Adrenal gland (tissue), 12 donors: Measurements from ENCODE around the gene ABCG1. TPM values are rescaled to one million over a fixed set of nuclear protein-coding genes. Genes with fewer than 3 reads are reported as not detected.

Experiments used
- DNase-seq, 7 donors: peaks; one replicate each; pipeline ENCODE4 v3.0.0-alpha.2; 2019 to 2020
- H3K27ac ChIP-seq, 5 donors: fragments of 200-600 bp; sonication (generic) in 4 of 5; 1 replicate in 3 of 5; 2 replicates in 2 of 5; pipeline versions ENCODE4 v1.5.1 to v1.8.0; 2016 to 2020; ENCODE audit warnings: mild to moderate bottlenecking in 1 of 5
- H3K27me3 ChIP-seq: fragments of 200-600 bp; 2 replicates; pipeline ENCODE4 v1.8.0; 2021
- H3K36me3 ChIP-seq, 2 donors: fragments of 200-600 bp; replicated peaks in 1 of 2; 1 replicate in 1 of 2; 2 replicates in 1 of 2; pipeline versions ENCODE4 v1.5.1 to v1.8.0; 2018 to 2022
- H3K4me1 ChIP-seq, 2 donors: fragments of 200-600 bp; replicated peaks in 1 of 2; 1 replicate in 1 of 2; 2 replicates in 1 of 2; pipeline versions ENCODE4 v1.5.1 to v1.8.0; 2018 to 2021
- H3K4me3 ChIP-seq, 4 donors: fragments of 200-600 bp; sonication (generic) in 3 of 4; one replicate each; pipeline ENCODE4 v1.5.1; 2016 to 2018
- H3K9me3 ChIP-seq, 3 donors: fragments of 200-600 bp; sonication (generic) in 1 of 3; replicated peaks in 1 of 3; 1 replicate in 2 of 3; 2 replicates in 1 of 3; pipeline versions ENCODE4 v1.5.1 to v1.8.0; 2016 to 2021
- CTCF ChIP-seq, 6 experiments: fragments of 450-650 bp in 4 of 6; fragments of 200-600 bp in 2 of 6; sonication (generic) in 1 of 6; IDR thresholded peaks; 1 replicate in 5 of 6; 2 replicates in 1 of 6; pipeline versions ENCODE4 v1.5.1 to v1.8.0; 2016 to 2021; ENCODE audit warnings: antibody characterized with exemption in 6 of 6, mild to moderate bottlenecking in 2 of 6, moderate library complexity in 1 of 6
- POLR2A ChIP-seq, 2 donors: fragments of 450-650 bp; IDR thresholded peaks; one replicate each; pipeline ENCODE4 v1.6.1; 2017; ENCODE audit warnings: antibody characterized with exemption in 2 of 2, mild to moderate bottlenecking in 2 of 2, moderate library complexity in 1 of 2
- WGBS, 4 donors: extraction: QIAGEN DNeasy Blood & Tissue Kit in 2 of 4; methylation state at CpG; one replicate each; pipeline versions ENCODE4 v1.1.5 to v1.1.7; 2013 to 2017; 5-methylcytosine and 5-hydroxymethylcytosine counted together
- intact Hi-C, 2 donors: fragments of 100-400 bp; cut with DNase I; formaldehyde crosslinking; loops; one replicate each; pipeline versions ENCODE4 v1.14.1 to v1.15.0; 2022 to 2023
- polyA plus RNA-seq, 3 donors: library from polyadenylated mRNA; stranded (reverse); fragments of 200-250 nt in 2 of 3; fragments of 350-450 nt in 1 of 3; fragmentation: Illumina TruSeq in 1 of 3; extraction: RNeasy Lipid Tissue Mini Kit (QIAGEN cat#74804) in 1 of 3; gene quantifications; one replicate each; pipeline ENCODE4 v1.2.3, GENCODE V29; 2013 to 2014
- total RNA-seq, 9 donors: library from RNA; depleted of rRNA in 4 of 9; stranded (reverse); fragments of >200 nt in 4 of 9; fragments of 120-200 nt in 1 of 9; fragmentation: NEBNext Ultra II Directional in 1 of 9; extraction: Animal tissue kit (Norgen Biotek cat#: 25700) in 1 of 9; gene quantifications; one replicate each; pipeline versions ENCODE4 v1.1.0 to v1.2.4, GENCODE V29; 2013 to 2023
- donor health status: healthy with polysubstance abuse.
- donor health status: Bipolar disorder and iron deficiency.
- donor health status: DM: yes; HTN: yes; CAD: no.
- donor health status: DM: no; HTN: no; CAD: no.
- donor health status: DM: no; HTN: no; CAD: no.
- donor health status: DM: yes; HTN: yes; CAD: no.

Gene ABCG1
- total and polyA plus RNA-seq, 12 donors, result 23.2 to 136 (median 67.9) TPM

GRCh38 chr21:42293649-42294272 lies 74.8 kb downstream of the ABCG1 start:
- no peak overlapping the region for H3K4me3 ChIP-seq
- no peaks in the 10 kb centered on the region for H3K4me1 ChIP-seq
- 88 to 97% (median 90%) methylated on average over 8 to 17 of the region's 17 CpGs for WGBS, 4 donors
- H3K27ac ChIP-seq, result no peak overlapping the region
- DNase-seq, result no peak
- H3K9me3 ChIP-seq, result no peaks in the 10 kb centered on the region
- TF ChIP-seq POLR2A (IDR thresholded peaks at IDR 0.05) (no peak), CTCF (IDR thresholded peaks at IDR 0.05) (no peak)
- intact Hi-C loops, result no loop called here
- H3K36me3 ChIP-seq, result peaks cover 0 to 55% of the 10 kb centered on the region in 2 donors
- H3K27me3 ChIP-seq, result no peaks in the 10 kb centered on the region

- H3K4me3 ChIP-seq, result no peak overlapping the region
- H3K27ac ChIP-seq, result no peak overlapping the region
- no peaks in the 10 kb centered on the region for H3K4me1 ChIP-seq
- DNase-seq, result no peak
- TF ChIP-seq POLR2A (IDR thresholded peaks at IDR 0.05), result no peak
- no peak for TF ChIP-seq CTCF (IDR thresholded peaks at IDR 0.05)
- intact Hi-C loops, result no loop called here
- 92 to 97% (median 94%) methylated on average over 14 to 22 of the region's 22 CpGs for WGBS, 4 donors
- H3K36me3 ChIP-seq, result peaks cover 0 to 50% of the 10 kb centered on the region in 2 donors
- no peaks in the 10 kb centered on the region for H3K27me3 ChIP-seq
- no peaks in the 10 kb centered on the region for H3K9me3 ChIP-seq
These were observed 75.4 kb downstream of the ABCG1 start for GRCh38 chr21:42294273-42294880.

GRCh38 chr21:42295845-42296244 lies 76.9 kb downstream of the ABCG1 start:
- no peaks in the 10 kb centered on the region for H3K4me1 ChIP-seq
- no peak overlapping the region for H3K27ac ChIP-seq
- H3K9me3 ChIP-seq, result no peaks in the 10 kb centered on the region
- DNase-seq, result no peak
- no peaks in the 10 kb centered on the region for H3K27me3 ChIP-seq
- H3K36me3 ChIP-seq, result peaks cover 0 to 44% of the 10 kb centered on the region in 2 donors
- no peak overlapping the region for H3K4me3 ChIP-seq
- TF ChIP-seq POLR2A (IDR thresholded peaks at IDR 0.05) (no peak), CTCF (IDR thresholded peaks at IDR 0.05) (no peak)
- intact Hi-C loops, result no loop called here
- WGBS, 4 donors, result 75 to 86% (median 79%) methylated on average over 15 of the region's 15 CpGs

GRCh38 chr21:42296501-42296900 lies 77.6 kb downstream of the ABCG1 start:
- WGBS, 4 donors, result 85 to 90% (median 88%) methylated on average over 7 of the region's 7 CpGs
- Histone ChIP-seq H3K9me3 (no peaks in the 10 kb centered on the region), H3K4me1 (no peaks in the 10 kb centered on the region), H3K27me3 (no peaks in the 10 kb centered on the region), H3K27ac (no peak overlapping the region), H3K36me3 (peaks cover 0 to 38% of the 10 kb centered on the region in 2 donors), H3K4me3 (no peak overlapping the region)
- no peak for DNase-seq
- TF ChIP-seq CTCF (IDR thresholded peaks at IDR 0.05) (no peak), POLR2A (IDR thresholded peaks at IDR 0.05) (no peak)
- intact Hi-C loops, result no loop called here
